HCT116 (cell line): ENCODE measurements around the gene DOK7. TPM values are rescaled to one million over a fixed set of nuclear protein-coding genes. Genes with fewer than 3 reads are reported as not detected.

Experiments
- ATAC-seq: fragments of 200-7000 bp; cut with Tn5 transposase; 2 replicates; pipeline ENCODE4 v1.9.1; 2020; ENCODE audit warnings: mild to moderate bottlenecking, moderate library complexity
- BruUV-seq: library from RNA; stranded (reverse); fragments of 400-500 nt; replicated peaks from 2 replicates; lab custom pipeline; 2021; lab: Mats Ljungman, UMichigan
- CTCF ChIA-PET: fragments of 300-600 bp; sonication (Branson Sonifier 250); formaldehyde crosslinking; loops from one replicate; lab custom pipeline; 2021; ENCODE audit warnings: antibody characterized with exemption; lab: Charles Lee
- POLR2A ChIA-PET: fragments of 300-600, 350-600 bp; sonication (Branson Sonifier 250); formaldehyde crosslinking; loops from one replicate; lab custom pipeline; 2021; ENCODE audit warnings: antibody characterized with exemption; lab: Charles Lee
- RAD21 ChIA-PET, 2 experiments: fragments of 300-600 bp; sonication (Branson Sonifier 250); formaldehyde crosslinking; loops; one replicate each; lab custom pipeline; 2023; ENCODE audit warnings: low total read pairs in 2 of 2; ENCODE audit not compliant: uncharacterized antibody in 2 of 2, unreplicated experiment in 2 of 2, low non-redundant PET in 1 of 2; lab: Charles Lee
- DNase-seq: peaks from one replicate; pipeline ENCODE4 v3.0.0-alpha.2; 2010; ENCODE audit warnings: low read depth, low spot score
- H2AFZ ChIP-seq: fragments of 200-600 bp; shearing (Covaris generic), sonication (generic); 2 replicates; pipeline ENCODE4 v1.6.1; 2017; ENCODE audit warnings: low read depth, mixed run types, mixed read lengths, antibody characterized with exemption, low read length; ENCODE audit not compliant: poor library complexity, severe bottlenecking
- H3K27ac ChIP-seq: 2 replicates; pipeline ENCODE4 v1.5.1; 2012; ENCODE audit warnings: low read depth, low read length
- H3K27me3 ChIP-seq: fragments of 200-600 bp; sonication (generic); 2 replicates; pipeline ENCODE4 v1.6.1; 2016; ENCODE audit warnings: mixed run types, low read length, mixed read lengths; ENCODE audit not compliant: insufficient read depth
- H3K36me3 ChIP-seq, 2 experiments: fragments of 200-500 bp in 1 of 2; fragments of 200-600 bp in 1 of 2; sonication (Bioruptor generic) in 1 of 2; sonication (generic) in 1 of 2; 2 replicates each; pipeline versions ENCODE4 v1.5.1 to v1.6.1; 2014 to 2016; ENCODE audit warnings: low read length in 2 of 2, inconsistent platforms in 1 of 2, mixed read lengths in 1 of 2, mixed run types in 1 of 2; ENCODE audit not compliant: insufficient read depth in 2 of 2, control insufficient read depth in 1 of 2
- H3K4me1 ChIP-seq, 2 experiments: fragments of 200-600 bp in 1 of 2; sonication (generic) in 1 of 2; 2 replicates each; pipeline versions ENCODE4 v1.5.1 to v1.6.1; 2012 to 2017; ENCODE audit warnings: low read length in 2 of 2, inconsistent platforms in 1 of 2, mild to moderate bottlenecking in 1 of 2, mixed read lengths in 1 of 2, mixed run types in 1 of 2, moderate library complexity in 1 of 2; ENCODE audit not compliant: insufficient read depth in 2 of 2, control insufficient read depth in 1 of 2
- H3K4me2 ChIP-seq: fragments of 200-600 bp; sonication (generic); 2 replicates; pipeline ENCODE4 v1.6.1; 2017; ENCODE audit warnings: mixed run types, low read length, mixed read lengths
- H3K4me3 ChIP-seq, 2 experiments: fragments of 200-600 bp in 1 of 2; sonication (generic) in 1 of 2; replicated peaks in 1 of 2; 2 replicates each; pipeline ENCODE4 v1.5.1; 2011 to 2016; ENCODE audit warnings: low read length in 2 of 2, control low read depth in 1 of 2, low read depth in 1 of 2, mild to moderate bottlenecking in 1 of 2, mixed read lengths in 1 of 2, mixed run types in 1 of 2
- H3K79me2 ChIP-seq: fragments of 200-600 bp; sonication (generic); 2 replicates; pipeline ENCODE4 v1.6.1; 2017; ENCODE audit warnings: mild to moderate bottlenecking, mixed run types, low read length, moderate library complexity, mixed read lengths; ENCODE audit not compliant: insufficient read depth
- H3K9ac ChIP-seq: fragments of 200-600 bp; sonication (generic); 2 replicates; pipeline ENCODE4 v1.6.1; 2016; ENCODE audit warnings: low read length, mixed read lengths
- H3K9me2 ChIP-seq: fragments of 200-600 bp; sonication (generic), shearing (Covaris generic); 2 replicates; pipeline ENCODE4 v1.6.1; 2017; ENCODE audit warnings: mixed run types, mild to moderate bottlenecking, moderate library complexity; ENCODE audit not compliant: insufficient read depth
- H3K9me3 ChIP-seq, 2 experiments: fragments of 200-500 bp in 1 of 2; fragments of 200-600 bp in 1 of 2; sonication (Bioruptor generic) in 1 of 2; sonication (generic) in 1 of 2; 2 replicates each; pipeline ENCODE4 v1.6.1; 2014 to 2017; ENCODE audit warnings: low read length in 2 of 2, mixed read lengths in 2 of 2, inconsistent platforms in 1 of 2, low read depth in 1 of 2, mild to moderate bottlenecking in 1 of 2, mixed run types in 1 of 2, moderate library complexity in 1 of 2; ENCODE audit not compliant: control insufficient read depth in 1 of 2, insufficient read depth in 1 of 2
- H4K20me1 ChIP-seq: fragments of 200-600 bp; sonication (generic), shearing (Covaris generic); 2 replicates; pipeline ENCODE4 v1.6.1; 2017; ENCODE audit warnings: mixed run types, mild to moderate bottlenecking, moderate library complexity; ENCODE audit not compliant: insufficient read depth
- ATF3 ChIP-seq: IDR thresholded peaks from 2 replicates; pipeline ENCODE4 v1.6.1; 2012
- CEBPB ChIP-seq: IDR thresholded peaks from 2 replicates; pipeline ENCODE4 v1.6.1; 2012; ENCODE audit warnings: low read depth
- CTCF ChIP-seq, 3 experiments: fragments of 200-600 bp in 1 of 3; sonication (generic) in 1 of 3; IDR thresholded peaks in 2 of 3; conservative IDR thresholded peaks in 1 of 3; 2 replicates each; pipeline ENCODE4 v1.5.1; 2012 to 2017; ENCODE audit warnings: low read depth in 2 of 3, low read length in 2 of 3, antibody characterized with exemption in 1 of 3, borderline replicate concordance in 1 of 3, control low read depth in 1 of 3, mild to moderate bottlenecking in 1 of 3, mixed read lengths in 1 of 3, mixed run types in 1 of 3, moderate library complexity in 1 of 3; ENCODE audit not compliant: insufficient read depth in 1 of 3
- EGR1 ChIP-seq: IDR thresholded peaks from 2 replicates; pipeline ENCODE4 v1.6.1; 2012; ENCODE audit warnings: low read depth
- EZH2 ChIP-seq: fragments of 200-600 bp; sonication (generic); IDR thresholded peaks from 2 replicates; pipeline ENCODE4 v1.6.1; 2017; ENCODE audit warnings: antibody characterized with exemption, mixed run types
- EZH2phosphoT487 ChIP-seq: fragments of 200-600 bp; IDR thresholded peaks from 2 replicates; pipeline ENCODE4 v1.6.1; 2018; ENCODE audit warnings: antibody characterized with exemption, borderline replicate concordance
- FOSL1 ChIP-seq: IDR thresholded peaks from 2 replicates; pipeline ENCODE4 v1.6.1; 2012; ENCODE audit warnings: low read depth
- JUND ChIP-seq: IDR thresholded peaks from 2 replicates; pipeline ENCODE4 v1.6.1; 2012
- MAX ChIP-seq: IDR thresholded peaks from 2 replicates; pipeline ENCODE4 v1.6.1; 2012
- POLR2A ChIP-seq: IDR thresholded peaks from 2 replicates; pipeline ENCODE4 v1.7.0; 2011; ENCODE audit warnings: borderline replicate concordance; ENCODE audit not compliant: insufficient read depth, insufficient read length; ENCODE audit errors: extremely low read depth
- REST ChIP-seq: IDR thresholded peaks from 2 replicates; pipeline ENCODE4 v1.6.1; 2012; ENCODE audit warnings: low read depth
- SIN3A ChIP-seq: IDR thresholded peaks from 2 replicates; pipeline ENCODE4 v1.6.1; 2012; ENCODE audit warnings: low read depth
- SRF ChIP-seq: IDR thresholded peaks from 2 replicates; pipeline ENCODE4 v1.6.1; 2012; ENCODE audit warnings: low read depth
- YY1 ChIP-seq: IDR thresholded peaks from 2 replicates; pipeline ENCODE4 v1.6.1; 2011; ENCODE audit warnings: low read length, low read depth, moderate library complexity, mild to moderate bottlenecking; ENCODE audit not compliant: insufficient replicate concordance; ENCODE audit errors: extremely low read depth
- ZFX ChIP-seq: fragments of 450-650 bp; IDR thresholded peaks from 2 replicates; pipeline ENCODE4 v1.6.1; 2017
- intact Hi-C: fragments of 100-400 bp; cut with micrococcal nuclease; formaldehyde crosslinking; loops from 2 replicates; pipeline ENCODE4 v1.10.0; 2022
- total RNA-seq: library from RNA; stranded (reverse); gene quantifications from one replicate; pipeline ENCODE4 v1.2.1, GENCODE V29; 2021; ENCODE audit not compliant: unreplicated experiment

The DOK7 gene
- total RNA-seq, 1 experiment from 2014 or later, result 2.4 TPM

GRCh38 chr4:3466691-3467600, 3.8 kb downstream of the DOK7 start:
- Histone ChIP-seq H3K79me2 (no peaks in the 10 kb centered on the region), H3K4me3 (no peak overlapping the region), H3K4me1 (peaks cover 4 to 10% of the 10 kb centered on the region in 2 experiments; a peak in 2 of 4 replicates), H3K36me3 (no peaks in the 10 kb centered on the region), H3K4me2 (no peak overlapping the region), H3K9ac (no peak overlapping the region), H3K9me3 (peaks cover 0 to 5% of the 10 kb centered on the region in 2 experiments; a peak in 1 of 4 replicates), H2AFZ (no peak overlapping the region), H3K27ac (no peak overlapping the region), H3K9me2 (no peaks in the 10 kb centered on the region), H4K20me1 (no peaks in the 10 kb centered on the region), H3K27me3 (no peaks in the 10 kb centered on the region)
- BruUV-seq, result no TSS peak
- intact Hi-C loops, result no loop called here
- POLR2A ChIA-PET, result no interaction called here
- ATAC-seq (no peak), DNase-seq (no peak)
- TF ChIP-seq YY1 (no peak), JUND (no peak), MAX (no peak), SIN3A (no peak), CEBPB (no peak), EZH2phosphoT487 (no peak), EGR1 (no peak), REST (no peak), SRF (no peak), FOSL1 (no peak), POLR2A (no peak), CTCF (IDR thresholded peaks at IDR 0.05 in 2 of 3, conservative IDR thresholded peaks at IDR 0.05 in 1 of 3; ENCODE audit: borderline replicate concordance in 1 of 3, insufficient read depth in 1 of 3, low read depth in 2 of 3, low read length in 2 of 3) (no peak), EZH2 (no peak), ZFX (no peak), ATF3 (no peak)
- RAD21 ChIA-PET, result no interaction called here
- CTCF ChIA-PET, result no interaction called here
